PFSK-1 (cell line): ENCODE data around the gene RCCD1.

ENCODE experiments used
- FOXP2 ChIP-seq: optimal IDR thresholded peaks from 2 replicates; pipeline ENCODE3; 2011; ENCODE audit warnings: borderline replicate concordance, control low read depth, inconsistent platforms; ENCODE audit not compliant: insufficient read depth; ENCODE audit errors: extremely low read length, extremely low read depth
- POLR2AphosphoS5 ChIP-seq: IDR thresholded peaks from 2 replicates; pipeline ENCODE4 v1.6.1; 2012; ENCODE audit warnings: low read depth, mild to moderate bottlenecking, control low read depth, low read length, moderate library complexity
- SIN3A ChIP-seq: IDR thresholded peaks from 2 replicates; pipeline ENCODE4 v1.6.1; 2012; ENCODE audit warnings: mild to moderate bottlenecking, low read length, moderate library complexity, borderline replicate concordance; ENCODE audit not compliant: insufficient read depth
- TAF1 ChIP-seq: IDR thresholded peaks from 2 replicates; pipeline ENCODE4 v1.6.1; 2012; ENCODE audit warnings: low read length, control low read depth, borderline replicate concordance; ENCODE audit not compliant: insufficient read depth
- TF ChIP-seq, protein P1 (sequence below), 2 experiments: IDR thresholded peaks; 2 replicates each; pipeline versions ENCODE4 v1.6.1 to v1.8.0; 2011 to 2012; ENCODE audit warnings: low read depth in 2 of 2, low read length in 2 of 2, control low read depth in 1 of 2, inconsistent platforms in 1 of 2, mild to moderate bottlenecking in 1 of 2, moderate library complexity in 1 of 2; ENCODE audit not compliant: insufficient read depth in 1 of 2

The RCCD1 gene

GRCh38 chr15:90946941-90947576, 7.6 kb upstream of the RCCD1 start:
- TF ChIP-seq SIN3A (no peak), TAF1 (no peak), POLR2AphosphoS5 (no peak), FOXP2 (no peak)
- TF ChIP-seq, protein P1, sequence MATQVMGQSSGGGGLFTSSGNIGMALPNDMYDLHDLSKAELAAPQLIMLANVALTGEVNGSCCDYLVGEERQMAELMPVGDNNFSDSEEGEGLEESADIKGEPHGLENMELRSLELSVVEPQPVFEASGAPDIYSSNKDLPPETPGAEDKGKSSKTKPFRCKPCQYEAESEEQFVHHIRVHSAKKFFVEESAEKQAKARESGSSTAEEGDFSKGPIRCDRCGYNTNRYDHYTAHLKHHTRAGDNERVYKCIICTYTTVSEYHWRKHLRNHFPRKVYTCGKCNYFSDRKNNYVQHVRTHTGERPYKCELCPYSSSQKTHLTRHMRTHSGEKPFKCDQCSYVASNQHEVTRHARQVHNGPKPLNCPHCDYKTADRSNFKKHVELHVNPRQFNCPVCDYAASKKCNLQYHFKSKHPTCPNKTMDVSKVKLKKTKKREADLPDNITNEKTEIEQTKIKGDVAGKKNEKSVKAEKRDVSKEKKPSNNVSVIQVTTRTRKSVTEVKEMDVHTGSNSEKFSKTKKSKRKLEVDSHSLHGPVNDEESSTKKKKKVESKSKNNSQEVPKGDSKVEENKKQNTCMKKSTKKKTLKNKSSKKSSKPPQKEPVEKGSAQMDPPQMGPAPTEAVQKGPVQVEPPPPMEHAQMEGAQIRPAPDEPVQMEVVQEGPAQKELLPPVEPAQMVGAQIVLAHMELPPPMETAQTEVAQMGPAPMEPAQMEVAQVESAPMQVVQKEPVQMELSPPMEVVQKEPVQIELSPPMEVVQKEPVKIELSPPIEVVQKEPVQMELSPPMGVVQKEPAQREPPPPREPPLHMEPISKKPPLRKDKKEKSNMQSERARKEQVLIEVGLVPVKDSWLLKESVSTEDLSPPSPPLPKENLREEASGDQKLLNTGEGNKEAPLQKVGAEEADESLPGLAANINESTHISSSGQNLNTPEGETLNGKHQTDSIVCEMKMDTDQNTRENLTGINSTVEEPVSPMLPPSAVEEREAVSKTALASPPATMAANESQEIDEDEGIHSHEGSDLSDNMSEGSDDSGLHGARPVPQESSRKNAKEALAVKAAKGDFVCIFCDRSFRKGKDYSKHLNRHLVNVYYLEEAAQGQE (IDR thresholded peaks at IDR 0.05; ENCODE audit: insufficient read depth in 1 of 2, low read depth in 2 of 2, low read length in 2 of 2) = no peak

DNA sequence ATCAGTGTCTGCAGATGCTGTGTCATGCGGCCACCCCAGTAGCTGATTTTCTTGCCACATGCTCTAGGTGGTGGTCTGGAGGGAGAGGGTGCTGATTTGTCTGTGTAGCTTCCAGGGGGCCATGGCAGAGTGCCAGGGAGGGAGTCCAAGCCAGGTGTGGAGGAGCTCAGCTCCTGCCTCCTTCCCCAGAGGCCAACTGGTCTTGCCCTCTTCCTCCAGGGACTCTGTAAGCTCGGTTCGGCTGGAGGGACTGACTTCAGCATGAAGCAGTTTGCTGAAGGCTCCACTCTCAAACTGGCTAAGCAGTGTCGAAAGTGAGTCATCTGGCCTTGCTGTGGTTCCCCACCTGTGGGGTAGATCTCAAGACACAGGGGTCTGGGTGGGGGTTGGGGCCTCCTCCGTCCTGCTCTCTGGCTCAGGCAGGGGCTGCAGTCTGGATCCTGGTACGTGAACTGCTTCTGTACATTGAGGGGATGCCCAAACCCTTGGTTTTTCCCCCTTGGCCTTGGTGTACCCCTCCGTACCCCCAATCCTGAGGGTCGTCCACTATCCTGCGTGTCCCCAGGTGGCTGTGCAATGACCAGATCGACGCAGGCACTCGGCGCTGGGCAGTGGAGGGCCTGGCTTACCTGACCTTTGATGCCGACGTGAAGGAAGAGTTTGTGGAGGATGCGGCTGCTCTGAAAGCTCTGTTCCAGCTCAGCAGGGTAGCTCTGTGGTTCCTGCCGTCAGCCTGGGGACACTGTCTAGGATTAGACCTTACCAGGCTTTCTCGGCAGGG, 6.9 kb upstream of the RCCD1 start:
- TF ChIP-seq FOXP2 (no peak), POLR2AphosphoS5 (no peak), SIN3A (no peak), TAF1 (no peak)
- TF ChIP-seq, protein P1 (IDR thresholded peaks at IDR 0.05; ENCODE audit: insufficient read depth in 1 of 2, low read depth in 2 of 2, low read length in 2 of 2) = no peak

GRCh38 chr15:90948506-90948905, 6.2 kb upstream of the RCCD1 start:
- TF ChIP-seq TAF1 (no peak), SIN3A (no peak), FOXP2 (no peak), POLR2AphosphoS5 (no peak)
- TF ChIP-seq, protein P1 (IDR thresholded peaks at IDR 0.05; ENCODE audit: insufficient read depth in 1 of 2, low read depth in 2 of 2, low read length in 2 of 2) = no peak

- TF ChIP-seq, protein P1 (IDR thresholded peaks at IDR 0.05; ENCODE audit: insufficient read depth in 1 of 2, low read depth in 2 of 2, low read length in 2 of 2) = no peak
- no peak for TF ChIP-seq POLR2AphosphoS5
- TF ChIP-seq FOXP2 = no peak
- no peak for TF ChIP-seq SIN3A
- TF ChIP-seq TAF1 = no peak
Observed at GRCh38 chr15:90949979-90950675, 4.6 kb upstream of the RCCD1 start.
